WTC11 (cell line): Measurements from ENCODE around the gene NDUFB10. TPM values are rescaled to one million over a fixed set of nuclear protein-coding genes. Genes with fewer than 3 reads are reported as not detected.

Experiments
- CBFB ChIP-seq: sonication (generic); formaldehyde crosslinking; IDR thresholded peaks from 2 replicates; pipeline ENCODE4 v1.8.1; 2022; ENCODE audit warnings: mild to moderate bottlenecking, low read depth, missing genetic modification reagents
- ETV6 ChIP-seq: sonication (generic); formaldehyde crosslinking; IDR thresholded peaks from 2 replicates; pipeline ENCODE4 v1.8.1; 2022; ENCODE audit warnings: mild to moderate bottlenecking, missing genetic modification reagents
- FOXK1 ChIP-seq: sonication (generic); formaldehyde crosslinking; IDR thresholded peaks from 2 replicates; pipeline ENCODE4 v1.8.0; 2022; ENCODE audit warnings: mild to moderate bottlenecking, moderate library complexity, missing genetic modification reagents
- FOXP1 ChIP-seq: sonication (generic); formaldehyde crosslinking; IDR thresholded peaks from 2 replicates; pipeline ENCODE4 v1.8.0; 2022; ENCODE audit warnings: missing genetic modification reagents, mild to moderate bottlenecking, moderate library complexity, borderline replicate concordance
- NFE2L1 ChIP-seq: sonication (generic); formaldehyde crosslinking; IDR thresholded peaks from 2 replicates; pipeline ENCODE4 v1.8.1; 2023; ENCODE audit warnings: missing genetic modification reagents
- NFYB ChIP-seq: sonication (generic); formaldehyde crosslinking; conservative IDR thresholded peaks from 2 replicates; pipeline ENCODE4 v1.8.0; 2022; ENCODE audit warnings: low read depth, missing genetic modification reagents
- NR3C1 ChIP-seq: sonication (generic); formaldehyde crosslinking; conservative IDR thresholded peaks from 2 replicates; pipeline ENCODE4 v1.8.1; 2023; ENCODE audit warnings: low read depth, mild to moderate bottlenecking, missing genetic modification reagents
- PRRX2 ChIP-seq: fragments of 250-450 bp; sonication (Bioruptor Pico); IDR thresholded peaks from 2 replicates; pipeline ENCODE4 v1.8.0; 2021; ENCODE audit warnings: mild to moderate bottlenecking
- RELA ChIP-seq: sonication (generic); formaldehyde crosslinking; IDR thresholded peaks from 2 replicates; pipeline ENCODE4 v1.8.1; 2022; ENCODE audit warnings: missing genetic modification reagents, mild to moderate bottlenecking, borderline replicate concordance
- RORB ChIP-seq: fragments of 250-450 bp; sonication (Bioruptor Pico); IDR thresholded peaks from 2 replicates; pipeline ENCODE4 v1.9.0; 2021; ENCODE audit warnings: mild to moderate bottlenecking
- SMAD3 ChIP-seq: sonication (generic); formaldehyde crosslinking; IDR thresholded peaks from 2 replicates; pipeline ENCODE4 v1.8.0; 2022; ENCODE audit warnings: missing genetic modification reagents, mild to moderate bottlenecking, borderline replicate concordance
- SOX15 ChIP-seq: fragments of 250-450 bp; sonication (Bioruptor Pico); IDR thresholded peaks from 2 replicates; pipeline ENCODE4 v1.9.0; 2021; ENCODE audit warnings: mild to moderate bottlenecking
- TEAD4 ChIP-seq: sonication (generic); formaldehyde crosslinking; IDR thresholded peaks from 2 replicates; pipeline ENCODE4 v1.8.0; 2022; ENCODE audit warnings: mild to moderate bottlenecking, missing genetic modification reagents
- TP53 ChIP-seq: sonication (generic); formaldehyde crosslinking; IDR thresholded peaks from 2 replicates; pipeline ENCODE4 v1.8.1; 2023; ENCODE audit warnings: mild to moderate bottlenecking, missing genetic modification reagents
- ZNF138 ChIP-seq: sonication (generic); formaldehyde crosslinking; conservative IDR thresholded peaks from 2 replicates; pipeline ENCODE4 v1.8.1; 2022; ENCODE audit warnings: mild to moderate bottlenecking, moderate library complexity, missing genetic modification reagents
- ZNF219 ChIP-seq: sonication (generic); formaldehyde crosslinking; IDR thresholded peaks from 2 replicates; pipeline ENCODE4 v1.8.0; 2023; ENCODE audit warnings: missing genetic modification reagents, mild to moderate bottlenecking, borderline replicate concordance
- ZNF416 ChIP-seq: fragments of 250-450 bp; sonication (Bioruptor Pico); IDR thresholded peaks from 2 replicates; pipeline ENCODE4 v1.9.0; 2021; ENCODE audit warnings: mild to moderate bottlenecking, inconsistent platforms
- total RNA-seq: library from RNA; stranded (reverse); gene quantifications from 3 replicates; pipeline ENCODE4 v1.2.3, GENCODE V29; 2021
- TF ChIP-seq, protein P1 (sequence below): sonication (generic); formaldehyde crosslinking; IDR thresholded peaks from 2 replicates; pipeline ENCODE4 v1.8.0; 2023; ENCODE audit warnings: missing genetic modification reagents, mild to moderate bottlenecking, borderline replicate concordance
- TF ChIP-seq, protein P2 (sequence below): sonication (generic); formaldehyde crosslinking; IDR thresholded peaks from 2 replicates; pipeline ENCODE4 v1.8.0; 2023; ENCODE audit warnings: missing genetic modification reagents
- TF ChIP-seq, protein P3 (sequence below): sonication (generic); formaldehyde crosslinking; IDR thresholded peaks from 2 replicates; pipeline ENCODE4 v1.8.1; 2022; ENCODE audit warnings: missing genetic modification reagents, borderline replicate concordance
- TF ChIP-seq, protein P4 (sequence below): sonication (generic); formaldehyde crosslinking; IDR thresholded peaks from 2 replicates; pipeline ENCODE4 v1.8.0; 2022; ENCODE audit warnings: mild to moderate bottlenecking, missing genetic modification reagents
- TF ChIP-seq, protein P5 (sequence below): sonication (generic); formaldehyde crosslinking; IDR thresholded peaks from 2 replicates; pipeline ENCODE4 v1.8.1; 2022; ENCODE audit warnings: low read depth, mild to moderate bottlenecking, moderate library complexity, missing genetic modification reagents, borderline replicate concordance
- TF ChIP-seq, protein P6 (sequence below): sonication (generic); formaldehyde crosslinking; IDR thresholded peaks from 2 replicates; pipeline ENCODE4 v1.8.1; 2023; ENCODE audit warnings: mild to moderate bottlenecking, missing genetic modification reagents, borderline replicate concordance

Gene NDUFB10
- total RNA-seq, 1 experiment from 2014 or later, result 228 TPM

DNA sequence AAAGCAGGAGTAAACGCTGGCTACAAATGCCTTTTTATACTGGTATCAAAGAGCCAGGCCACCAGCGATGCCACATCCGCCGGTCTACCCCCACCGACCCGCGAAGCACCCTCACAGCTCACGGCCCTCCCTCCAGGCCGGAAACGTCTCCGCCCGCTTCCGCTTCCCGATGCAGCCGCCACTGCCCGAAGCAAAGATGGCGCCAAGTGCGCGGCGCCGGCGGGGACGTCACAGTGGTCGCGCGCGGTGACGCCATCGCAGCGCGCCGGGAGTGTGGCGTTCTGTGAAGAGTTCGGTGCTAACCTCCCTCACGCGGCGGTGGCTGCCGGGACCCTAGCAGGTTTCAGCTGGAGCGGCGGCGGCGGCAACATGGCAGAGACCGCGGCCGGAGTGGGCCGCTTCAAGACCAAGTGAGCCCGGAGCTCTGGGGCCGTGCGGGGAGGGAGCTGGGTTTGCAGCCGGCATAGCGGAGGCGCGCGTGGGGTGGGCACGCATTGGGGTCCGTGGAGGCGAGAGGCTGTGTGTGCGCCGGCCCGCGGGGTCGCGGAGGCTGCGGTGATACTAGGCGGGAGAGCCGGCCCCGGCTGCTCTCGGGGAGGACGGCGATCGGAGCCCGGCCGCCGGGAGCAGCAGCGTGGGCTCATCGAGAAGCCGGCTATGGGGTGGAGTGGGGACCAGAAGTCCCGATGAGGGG lies 12.6 kb downstream of the NDUFB10 start, which contains the start of gene TBL3 (continued):
- TF ChIP-seq, protein P1, sequence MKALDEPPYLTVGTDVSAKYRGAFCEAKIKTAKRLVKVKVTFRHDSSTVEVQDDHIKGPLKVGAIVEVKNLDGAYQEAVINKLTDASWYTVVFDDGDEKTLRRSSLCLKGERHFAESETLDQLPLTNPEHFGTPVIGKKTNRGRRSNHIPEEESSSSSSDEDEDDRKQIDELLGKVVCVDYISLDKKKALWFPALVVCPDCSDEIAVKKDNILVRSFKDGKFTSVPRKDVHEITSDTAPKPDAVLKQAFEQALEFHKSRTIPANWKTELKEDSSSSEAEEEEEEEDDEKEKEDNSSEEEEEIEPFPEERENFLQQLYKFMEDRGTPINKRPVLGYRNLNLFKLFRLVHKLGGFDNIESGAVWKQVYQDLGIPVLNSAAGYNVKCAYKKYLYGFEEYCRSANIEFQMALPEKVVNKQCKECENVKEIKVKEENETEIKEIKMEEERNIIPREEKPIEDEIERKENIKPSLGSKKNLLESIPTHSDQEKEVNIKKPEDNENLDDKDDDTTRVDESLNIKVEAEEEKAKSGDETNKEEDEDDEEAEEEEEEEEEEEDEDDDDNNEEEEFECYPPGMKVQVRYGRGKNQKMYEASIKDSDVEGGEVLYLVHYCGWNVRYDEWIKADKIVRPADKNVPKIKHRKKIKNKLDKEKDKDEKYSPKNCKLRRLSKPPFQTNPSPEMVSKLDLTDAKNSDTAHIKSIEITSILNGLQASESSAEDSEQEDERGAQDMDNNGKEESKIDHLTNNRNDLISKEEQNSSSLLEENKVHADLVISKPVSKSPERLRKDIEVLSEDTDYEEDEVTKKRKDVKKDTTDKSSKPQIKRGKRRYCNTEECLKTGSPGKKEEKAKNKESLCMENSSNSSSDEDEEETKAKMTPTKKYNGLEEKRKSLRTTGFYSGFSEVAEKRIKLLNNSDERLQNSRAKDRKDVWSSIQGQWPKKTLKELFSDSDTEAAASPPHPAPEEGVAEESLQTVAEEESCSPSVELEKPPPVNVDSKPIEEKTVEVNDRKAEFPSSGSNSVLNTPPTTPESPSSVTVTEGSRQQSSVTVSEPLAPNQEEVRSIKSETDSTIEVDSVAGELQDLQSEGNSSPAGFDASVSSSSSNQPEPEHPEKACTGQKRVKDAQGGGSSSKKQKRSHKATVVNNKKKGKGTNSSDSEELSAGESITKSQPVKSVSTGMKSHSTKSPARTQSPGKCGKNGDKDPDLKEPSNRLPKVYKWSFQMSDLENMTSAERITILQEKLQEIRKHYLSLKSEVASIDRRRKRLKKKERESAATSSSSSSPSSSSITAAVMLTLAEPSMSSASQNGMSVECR (CRISPR knock-in tag), result peak; percentile 96
- TF ChIP-seq NFE2L1 (CRISPR knock-in tag) (peak; percentile 34; the same call in 1 of the 2 replicates), NFYB (CRISPR knock-in tag) (peak; percentile 22; the same call in 1 of the 2 replicates), RELA (CRISPR knock-in tag) (no peak), SMAD3 (peak; percentile 90), RORB (no peak), ZNF219 (no peak), FOXP1 (peak; percentile 89), FOXK1 (CRISPR knock-in tag) (peak; percentile 99), ETV6 (CRISPR knock-in tag) (peak; percentile 90), NR3C1 (CRISPR knock-in tag) (no peak), PRRX2 (no peak), CBFB (CRISPR knock-in tag) (peak; percentile 99), SOX15 (CRISPR knock-in tag) (no peak), TP53 (CRISPR knock-in tag) (peak; percentile 90), ZNF416 (no peak), ZNF138 (CRISPR knock-in tag) (no peak), TEAD4 (CRISPR knock-in tag) (0 out of 2 replicates have a peak, but pooled peaks have one; percentile 44)
- TF ChIP-seq, protein P2, sequence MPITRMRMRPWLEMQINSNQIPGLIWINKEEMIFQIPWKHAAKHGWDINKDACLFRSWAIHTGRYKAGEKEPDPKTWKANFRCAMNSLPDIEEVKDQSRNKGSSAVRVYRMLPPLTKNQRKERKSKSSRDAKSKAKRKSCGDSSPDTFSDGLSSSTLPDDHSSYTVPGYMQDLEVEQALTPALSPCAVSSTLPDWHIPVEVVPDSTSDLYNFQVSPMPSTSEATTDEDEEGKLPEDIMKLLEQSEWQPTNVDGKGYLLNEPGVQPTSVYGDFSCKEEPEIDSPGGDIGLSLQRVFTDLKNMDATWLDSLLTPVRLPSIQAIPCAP (CRISPR knock-in tag), result 0 out of 2 replicates have a peak, but pooled peaks have one; percentile 36
- TF ChIP-seq, protein P3, sequence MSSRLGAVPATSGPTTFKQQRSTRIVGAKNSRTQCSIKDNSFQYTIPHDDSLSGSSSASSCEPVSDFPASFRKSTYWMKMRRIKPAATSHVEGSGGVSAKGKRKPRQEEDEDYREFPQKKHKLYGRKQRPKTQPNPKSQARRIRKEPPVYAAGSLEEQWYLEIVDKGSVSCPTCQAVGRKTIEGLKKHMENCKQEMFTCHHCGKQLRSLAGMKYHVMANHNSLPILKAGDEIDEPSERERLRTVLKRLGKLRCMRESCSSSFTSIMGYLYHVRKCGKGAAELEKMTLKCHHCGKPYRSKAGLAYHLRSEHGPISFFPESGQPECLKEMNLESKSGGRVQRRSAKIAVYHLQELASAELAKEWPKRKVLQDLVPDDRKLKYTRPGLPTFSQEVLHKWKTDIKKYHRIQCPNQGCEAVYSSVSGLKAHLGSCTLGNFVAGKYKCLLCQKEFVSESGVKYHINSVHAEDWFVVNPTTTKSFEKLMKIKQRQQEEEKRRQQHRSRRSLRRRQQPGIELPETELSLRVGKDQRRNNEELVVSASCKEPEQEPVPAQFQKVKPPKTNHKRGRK (CRISPR knock-in tag), result no peak
- TF ChIP-seq, protein P4, sequence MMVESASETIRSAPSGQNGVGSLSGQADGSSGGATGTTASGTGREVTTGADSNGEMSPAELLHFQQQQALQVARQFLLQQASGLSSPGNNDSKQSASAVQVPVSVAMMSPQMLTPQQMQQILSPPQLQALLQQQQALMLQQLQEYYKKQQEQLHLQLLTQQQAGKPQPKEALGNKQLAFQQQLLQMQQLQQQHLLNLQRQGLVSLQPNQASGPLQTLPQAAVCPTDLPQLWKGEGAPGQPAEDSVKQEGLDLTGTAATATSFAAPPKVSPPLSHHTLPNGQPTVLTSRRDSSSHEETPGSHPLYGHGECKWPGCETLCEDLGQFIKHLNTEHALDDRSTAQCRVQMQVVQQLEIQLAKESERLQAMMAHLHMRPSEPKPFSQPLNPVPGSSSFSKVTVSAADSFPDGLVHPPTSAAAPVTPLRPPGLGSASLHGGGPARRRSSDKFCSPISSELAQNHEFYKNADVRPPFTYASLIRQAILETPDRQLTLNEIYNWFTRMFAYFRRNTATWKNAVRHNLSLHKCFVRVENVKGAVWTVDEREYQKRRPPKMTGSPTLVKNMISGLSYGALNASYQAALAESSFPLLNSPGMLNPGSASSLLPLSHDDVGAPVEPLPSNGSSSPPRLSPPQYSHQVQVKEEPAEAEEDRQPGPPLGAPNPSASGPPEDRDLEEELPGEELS (CRISPR knock-in tag), result peak; percentile 90; the same call in 1 of the 2 replicates
- TF ChIP-seq, protein P5, sequence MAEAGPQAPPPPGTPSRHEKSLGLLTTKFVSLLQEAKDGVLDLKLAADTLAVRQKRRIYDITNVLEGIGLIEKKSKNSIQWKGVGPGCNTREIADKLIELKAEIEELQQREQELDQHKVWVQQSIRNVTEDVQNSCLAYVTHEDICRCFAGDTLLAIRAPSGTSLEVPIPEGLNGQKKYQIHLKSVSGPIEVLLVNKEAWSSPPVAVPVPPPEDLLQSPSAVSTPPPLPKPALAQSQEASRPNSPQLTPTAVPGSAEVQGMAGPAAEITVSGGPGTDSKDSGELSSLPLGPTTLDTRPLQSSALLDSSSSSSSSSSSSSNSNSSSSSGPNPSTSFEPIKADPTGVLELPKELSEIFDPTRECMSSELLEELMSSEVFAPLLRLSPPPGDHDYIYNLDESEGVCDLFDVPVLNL (CRISPR knock-in tag), result no peak
- TF ChIP-seq, protein P6, sequence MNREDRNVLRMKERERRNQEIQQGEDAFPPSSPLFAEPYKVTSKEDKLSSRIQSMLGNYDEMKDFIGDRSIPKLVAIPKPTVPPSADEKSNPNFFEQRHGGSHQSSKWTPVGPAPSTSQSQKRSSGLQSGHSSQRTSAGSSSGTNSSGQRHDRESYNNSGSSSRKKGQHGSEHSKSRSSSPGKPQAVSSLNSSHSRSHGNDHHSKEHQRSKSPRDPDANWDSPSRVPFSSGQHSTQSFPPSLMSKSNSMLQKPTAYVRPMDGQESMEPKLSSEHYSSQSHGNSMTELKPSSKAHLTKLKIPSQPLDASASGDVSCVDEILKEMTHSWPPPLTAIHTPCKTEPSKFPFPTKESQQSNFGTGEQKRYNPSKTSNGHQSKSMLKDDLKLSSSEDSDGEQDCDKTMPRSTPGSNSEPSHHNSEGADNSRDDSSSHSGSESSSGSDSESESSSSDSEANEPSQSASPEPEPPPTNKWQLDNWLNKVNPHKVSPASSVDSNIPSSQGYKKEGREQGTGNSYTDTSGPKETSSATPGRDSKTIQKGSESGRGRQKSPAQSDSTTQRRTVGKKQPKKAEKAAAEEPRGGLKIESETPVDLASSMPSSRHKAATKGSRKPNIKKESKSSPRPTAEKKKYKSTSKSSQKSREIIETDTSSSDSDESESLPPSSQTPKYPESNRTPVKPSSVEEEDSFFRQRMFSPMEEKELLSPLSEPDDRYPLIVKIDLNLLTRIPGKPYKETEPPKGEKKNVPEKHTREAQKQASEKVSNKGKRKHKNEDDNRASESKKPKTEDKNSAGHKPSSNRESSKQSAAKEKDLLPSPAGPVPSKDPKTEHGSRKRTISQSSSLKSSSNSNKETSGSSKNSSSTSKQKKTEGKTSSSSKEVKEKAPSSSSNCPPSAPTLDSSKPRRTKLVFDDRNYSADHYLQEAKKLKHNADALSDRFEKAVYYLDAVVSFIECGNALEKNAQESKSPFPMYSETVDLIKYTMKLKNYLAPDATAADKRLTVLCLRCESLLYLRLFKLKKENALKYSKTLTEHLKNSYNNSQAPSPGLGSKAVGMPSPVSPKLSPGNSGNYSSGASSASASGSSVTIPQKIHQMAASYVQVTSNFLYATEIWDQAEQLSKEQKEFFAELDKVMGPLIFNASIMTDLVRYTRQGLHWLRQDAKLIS, result no peak
